HEK293 (cell line): ENCODE measurements around the gene ARMH4.

Experiments
- CTCF ChIA-PET: fragments of 350-600 bp; formaldehyde crosslinking; extraction: SDS; loops from one replicate; lab custom pipeline; 2021; ENCODE audit warnings: antibody characterized with exemption; lab: Yijun Ruan, JAX
- POLR2A ChIA-PET: fragments of 300-600 bp; formaldehyde crosslinking; extraction: SDS; loops from one replicate; lab custom pipeline; 2020; ENCODE audit warnings: antibody characterized with exemption, inconsistent platforms; lab: Yijun Ruan, JAX
- H3K27ac ChIP-seq: fragments of 200-500 bp; sonication (Bioruptor generic); 2 replicates; pipeline ENCODE4 v1.5.1; 2014; ENCODE audit warnings: low read depth, low read length, control low read depth, inconsistent platforms; ENCODE audit errors: extremely low read depth
- H3K36me3 ChIP-seq, 2 experiments: fragments of 200-500 bp in 1 of 2; sonication (Bioruptor generic) in 1 of 2; 1 replicate in 1 of 2; 2 replicates in 1 of 2; pipeline ENCODE4 v1.5.1; 2014 to 2017; ENCODE audit warnings: inconsistent platforms in 2 of 2, low read length in 2 of 2; ENCODE audit not compliant: control insufficient read depth in 2 of 2, insufficient read depth in 1 of 2
- H3K4me1 ChIP-seq: fragments of 200-500 bp; sonication (Bioruptor generic); 2 replicates; pipeline ENCODE4 v1.5.1; 2014; ENCODE audit warnings: mild to moderate bottlenecking, low read length, inconsistent platforms; ENCODE audit not compliant: control insufficient read depth, insufficient read depth
- H3K4me3 ChIP-seq: 2 replicates; pipeline ENCODE4 v1.5.1; 2011; ENCODE audit warnings: low read depth, mild to moderate bottlenecking, control low read depth, low read length, moderate library complexity
- H3K9me3 ChIP-seq: fragments of 200-500 bp; sonication (Bioruptor generic); 2 replicates; pipeline ENCODE4 v1.5.1; 2014; ENCODE audit warnings: low read depth, low read length, inconsistent platforms; ENCODE audit not compliant: control insufficient read depth, insufficient read depth
- BCL6B ChIP-seq: fragments of 450-650 bp; formaldehyde crosslinking; IDR thresholded peaks from 2 replicates; pipeline ENCODE4 v1.5.1; 2017; ENCODE audit warnings: missing biosample characterization, missing genetic modification characterization
- IKZF3 ChIP-seq: fragments of 450-650 bp; IDR thresholded peaks from 2 replicates; pipeline ENCODE4 v1.5.0; 2018; ENCODE audit warnings: missing biosample characterization, mild to moderate bottlenecking, missing genetic modification characterization, moderate library complexity
- KLF7 ChIP-seq: fragments of 450-650 bp; formaldehyde crosslinking; IDR thresholded peaks from 2 replicates; pipeline ENCODE4 v1.5.1; 2016; ENCODE audit warnings: missing biosample characterization, missing genetic modification characterization, borderline replicate concordance
- PRDM4 ChIP-seq: fragments of 450-650 bp; formaldehyde crosslinking; IDR thresholded peaks from 2 replicates; pipeline ENCODE4 v1.5.1; 2017; ENCODE audit warnings: missing biosample characterization, missing genetic modification characterization
- SCRT1 ChIP-seq: fragments of 450-650 bp; formaldehyde crosslinking; IDR thresholded peaks from 2 replicates; pipeline ENCODE4 v1.5.1; 2016; ENCODE audit warnings: missing biosample characterization, missing genetic modification characterization, borderline replicate concordance
- ZBTB1 ChIP-seq: fragments of 450-650 bp; formaldehyde crosslinking; IDR thresholded peaks from 2 replicates; pipeline ENCODE4 v1.5.1; 2016; ENCODE audit warnings: missing biosample characterization, missing genetic modification characterization
- ZNF112 ChIP-seq: fragments of 450-650 bp; formaldehyde crosslinking; IDR thresholded peaks from 2 replicates; pipeline ENCODE4 v1.5.0; 2017; ENCODE audit warnings: missing biosample characterization, missing genetic modification characterization
- ZNF175 ChIP-seq: fragments of 450-650 bp; formaldehyde crosslinking; IDR thresholded peaks from 2 replicates; pipeline ENCODE4 v1.5.1; 2016; ENCODE audit warnings: missing biosample characterization, missing genetic modification characterization
- ZNF302 ChIP-seq: fragments of 450-650 bp; formaldehyde crosslinking; IDR thresholded peaks from 2 replicates; pipeline ENCODE4 v1.5.1; 2016; ENCODE audit warnings: missing biosample characterization, missing genetic modification characterization, low read depth
- ZNF350 ChIP-seq: fragments of 450-650 bp; formaldehyde crosslinking; IDR thresholded peaks from 2 replicates; pipeline ENCODE4 v1.5.0; 2017; ENCODE audit warnings: missing biosample characterization, mild to moderate bottlenecking, missing genetic modification characterization
- ZNF362 ChIP-seq: fragments of 450-650 bp; formaldehyde crosslinking; IDR thresholded peaks from 2 replicates; pipeline ENCODE4 v1.5.1; 2016; ENCODE audit warnings: missing biosample characterization, missing genetic modification characterization
- ZNF366 ChIP-seq: fragments of 450-650 bp; formaldehyde crosslinking; conservative IDR thresholded peaks from 2 replicates; pipeline ENCODE4 v1.5.1; 2016; ENCODE audit warnings: missing biosample characterization, missing genetic modification characterization
- ZNF404 ChIP-seq: fragments of 450-650 bp; formaldehyde crosslinking; IDR thresholded peaks from 2 replicates; pipeline ENCODE4 v1.5.1; 2017; ENCODE audit warnings: missing biosample characterization, missing genetic modification characterization
- ZNF426 ChIP-seq: fragments of 450-650 bp; formaldehyde crosslinking; IDR thresholded peaks from 2 replicates; pipeline ENCODE4 v1.5.1; 2017; ENCODE audit warnings: missing biosample characterization, missing genetic modification characterization, mild to moderate bottlenecking, inconsistent platforms, moderate library complexity
- ZNF433 ChIP-seq: fragments of 450-650 bp; formaldehyde crosslinking; IDR thresholded peaks from 2 replicates; pipeline ENCODE4 v1.5.1; 2016; ENCODE audit warnings: missing biosample characterization, missing genetic modification characterization, low read depth
- ZNF510 ChIP-seq: fragments of 450-650 bp; formaldehyde crosslinking; IDR thresholded peaks from 2 replicates; pipeline ENCODE4 v1.5.1; 2018; ENCODE audit warnings: mild to moderate bottlenecking, missing genetic modification characterization, missing biosample characterization; ENCODE audit not compliant: insufficient replicate concordance
- ZNF529 ChIP-seq: fragments of 450-650 bp; formaldehyde crosslinking; IDR thresholded peaks from 2 replicates; pipeline ENCODE4 v1.5.1; 2017; ENCODE audit warnings: missing genetic modification characterization, missing biosample characterization; ENCODE audit not compliant: insufficient replicate concordance
- ZNF544 ChIP-seq: fragments of 450-650 bp; formaldehyde crosslinking; IDR thresholded peaks from 2 replicates; pipeline ENCODE4 v1.5.0; 2017; ENCODE audit warnings: missing biosample characterization, missing genetic modification characterization
- ZNF558 ChIP-seq: fragments of 450-650 bp; formaldehyde crosslinking; IDR thresholded peaks from 2 replicates; pipeline ENCODE4 v1.5.1; 2016; ENCODE audit warnings: missing biosample characterization, missing genetic modification characterization
- ZNF596 ChIP-seq: fragments of 450-650 bp; IDR thresholded peaks from 2 replicates; pipeline ENCODE4 v1.5.0; 2018; ENCODE audit warnings: missing biosample characterization, mild to moderate bottlenecking, missing genetic modification characterization, moderate library complexity
- ZNF610 ChIP-seq: fragments of 450-650 bp; formaldehyde crosslinking; IDR thresholded peaks from 2 replicates; pipeline ENCODE4 v1.5.1; 2016; ENCODE audit warnings: missing biosample characterization, missing genetic modification characterization, borderline replicate concordance
- ZNF701 ChIP-seq: fragments of 450-650 bp; formaldehyde crosslinking; IDR thresholded peaks from 2 replicates; pipeline ENCODE4 v1.5.1; 2016; ENCODE audit warnings: missing biosample characterization, missing genetic modification characterization
- ZNF785 ChIP-seq: fragments of 450-650 bp; formaldehyde crosslinking; IDR thresholded peaks from 2 replicates; pipeline ENCODE4 v1.5.1; 2016; ENCODE audit warnings: missing biosample characterization, missing genetic modification characterization
- ZNF791 ChIP-seq: fragments of 450-650 bp; formaldehyde crosslinking; IDR thresholded peaks from 2 replicates; pipeline ENCODE4 v1.5.1; 2016; ENCODE audit warnings: missing biosample characterization, missing genetic modification characterization
- ZSCAN16 ChIP-seq: fragments of 450-650 bp; formaldehyde crosslinking; IDR thresholded peaks from 2 replicates; pipeline ENCODE4 v1.5.1; 2016; ENCODE audit warnings: missing biosample characterization, missing genetic modification characterization
- ZSCAN30 ChIP-seq: fragments of 450-650 bp; IDR thresholded peaks from 2 replicates; pipeline ENCODE4 v1.5.1; 2018; ENCODE audit warnings: missing biosample characterization, mild to moderate bottlenecking, missing genetic modification characterization, moderate library complexity
- TF ChIP-seq, protein P1 (sequence below): fragments of 450-650 bp; formaldehyde crosslinking; IDR thresholded peaks from 2 replicates; pipeline ENCODE4 v1.5.1; 2016; ENCODE audit warnings: missing biosample characterization, missing genetic modification characterization
- TF ChIP-seq, protein P2 (sequence below): fragments of 450-650 bp; formaldehyde crosslinking; IDR thresholded peaks from 2 replicates; pipeline ENCODE4 v1.5.1; 2016; ENCODE audit warnings: missing biosample characterization, missing genetic modification characterization

The ARMH4 gene

DNA sequence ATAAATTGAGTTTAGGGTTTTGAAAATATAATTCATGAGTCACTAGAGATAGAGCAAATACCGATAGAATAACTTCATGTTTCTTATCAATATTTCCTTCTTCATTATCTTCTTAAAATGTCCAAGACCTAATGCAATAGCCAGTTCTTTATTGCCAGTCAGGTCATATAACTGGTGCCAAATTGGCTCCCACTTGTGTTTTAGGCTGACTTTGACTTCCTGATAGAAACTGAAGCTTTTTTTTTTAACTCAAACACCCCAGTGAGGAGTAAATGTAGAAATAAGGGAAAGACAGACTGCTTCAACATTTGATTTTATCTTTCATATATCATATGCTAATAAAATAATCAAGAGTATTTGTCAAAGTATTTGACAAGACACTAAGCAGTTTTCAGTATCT is 80.7 kb downstream of the ARMH4 start (continued):
- TF ChIP-seq ZNF529 (tag by site-specific recombination) (no peak), ZNF350 (no peak), ZNF701 (tag by site-specific recombination) (no peak), ZBTB1 (tag by site-specific recombination) (no peak), SCRT1 (tag by site-specific recombination) (no peak), ZNF433 (tag by site-specific recombination) (no peak), ZNF426 (tag by site-specific recombination) (no peak), ZNF596 (tag by site-specific recombination) (no peak)

- ChIA-PET POLR2A (no interaction called here), CTCF (interaction anchor here (0.6 to 0.7 kb wide), 2 partner anchors 38 to 581 kb away, joined by 3 read pairs; no protein-coding TSS in a partner anchor)
- Histone ChIP-seq H3K4me1 (no peaks in the 10 kb centered on the region), H3K9me3 (no peaks in the 10 kb centered on the region), H3K27ac (no peak overlapping the region), H3K36me3 (no peaks in the 10 kb centered on the region), H3K4me3 (no peak overlapping the region)
- TF ChIP-seq, protein P1, sequence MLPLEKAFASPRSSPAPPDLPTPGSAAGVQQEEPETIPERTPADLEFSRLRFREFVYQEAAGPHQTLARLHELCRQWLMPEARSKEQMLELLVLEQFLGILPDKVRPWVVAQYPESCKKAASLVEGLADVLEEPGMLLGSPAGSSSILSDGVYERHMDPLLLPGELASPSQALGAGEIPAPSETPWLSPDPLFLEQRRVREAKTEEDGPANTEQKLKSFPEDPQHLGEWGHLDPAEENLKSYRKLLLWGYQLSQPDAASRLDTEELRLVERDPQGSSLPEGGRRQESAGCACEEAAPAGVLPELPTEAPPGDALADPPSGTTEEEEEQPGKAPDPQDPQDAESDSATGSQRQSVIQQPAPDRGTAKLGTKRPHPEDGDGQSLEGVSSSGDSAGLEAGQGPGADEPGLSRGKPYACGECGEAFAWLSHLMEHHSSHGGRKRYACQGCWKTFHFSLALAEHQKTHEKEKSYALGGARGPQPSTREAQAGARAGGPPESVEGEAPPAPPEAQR (tag by site-specific recombination), result no peak
- TF ChIP-seq ZNF558 (no peak), ZNF610 (no peak), ZNF302 (no peak)
Measured at GRCh38 chr14:58068306-58068705, 83.7 kb downstream of the ARMH4 start.

GRCh38 chr14:58066115-58066514 is 85.9 kb downstream of the ARMH4 start:
- POLR2A ChIA-PET, result no interaction called here

DNA sequence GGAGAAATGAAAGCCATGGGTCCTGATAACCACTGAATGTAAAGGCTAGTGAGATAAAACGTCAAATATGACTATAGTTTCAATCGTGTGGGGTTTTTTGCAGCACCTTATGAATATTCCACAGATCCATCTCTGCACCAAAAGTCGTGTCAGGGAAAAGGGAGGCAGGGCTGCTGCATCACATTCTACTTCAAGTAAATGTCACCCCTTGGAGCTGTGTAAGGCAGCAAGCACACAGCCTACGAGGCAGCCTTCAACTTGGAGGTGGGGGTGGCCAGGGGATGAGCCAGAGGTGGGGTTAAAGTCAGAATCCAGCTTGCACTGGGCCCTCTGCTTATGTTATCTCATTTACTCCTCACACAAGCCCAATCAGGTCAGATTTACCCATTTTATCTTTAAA is 90.4 kb downstream of the ARMH4 start:
- no peak overlapping the region for H3K4me3 ChIP-seq
- H3K27ac ChIP-seq, result no peak overlapping the region
- no peaks in the 10 kb centered on the region for H3K36me3 ChIP-seq
- POLR2A ChIA-PET, result no interaction called here
- H3K9me3 ChIP-seq, result no peaks in the 10 kb centered on the region
- CTCF ChIA-PET, result interaction anchor here (1.3 kb wide), 1 partner anchor 11 kb away, joined by 7 read pairs; no protein-coding TSS in a partner anchor
- H3K4me1 ChIP-seq, result no peaks in the 10 kb centered on the region
- no peak for TF ChIP-seq ZNF362 (tag by site-specific recombination)
- TF ChIP-seq IKZF3 (tag by site-specific recombination), result no peak
- TF ChIP-seq ZNF529 (tag by site-specific recombination), result no peak
- TF ChIP-seq ZNF785, result no peak
- TF ChIP-seq PRDM4 (tag by site-specific recombination), result no peak
- no peak for TF ChIP-seq ZNF404 (tag by site-specific recombination)
- no peak for TF ChIP-seq KLF7
- no peak for TF ChIP-seq ZNF544
- TF ChIP-seq BCL6B, result no peak

More at GRCh38 chr14:58066115-58066514, 85.9 kb downstream of the ARMH4 start:
- Histone ChIP-seq H3K9me3 (no peaks in the 10 kb centered on the region), H3K27ac (no peak overlapping the region), H3K4me3 (no peak overlapping the region), H3K36me3 (no peaks in the 10 kb centered on the region), H3K4me1 (no peaks in the 10 kb centered on the region)
- TF ChIP-seq ZSCAN16 (tag by site-specific recombination) (no peak), ZNF791 (no peak), ZNF366 (tag by site-specific recombination) (no peak), ZNF112 (tag by site-specific recombination) (no peak), ZNF510 (tag by site-specific recombination) (no peak), ZSCAN30 (tag by site-specific recombination) (no peak), ZNF175 (tag by site-specific recombination) (no peak)
- TF ChIP-seq, protein P2, sequence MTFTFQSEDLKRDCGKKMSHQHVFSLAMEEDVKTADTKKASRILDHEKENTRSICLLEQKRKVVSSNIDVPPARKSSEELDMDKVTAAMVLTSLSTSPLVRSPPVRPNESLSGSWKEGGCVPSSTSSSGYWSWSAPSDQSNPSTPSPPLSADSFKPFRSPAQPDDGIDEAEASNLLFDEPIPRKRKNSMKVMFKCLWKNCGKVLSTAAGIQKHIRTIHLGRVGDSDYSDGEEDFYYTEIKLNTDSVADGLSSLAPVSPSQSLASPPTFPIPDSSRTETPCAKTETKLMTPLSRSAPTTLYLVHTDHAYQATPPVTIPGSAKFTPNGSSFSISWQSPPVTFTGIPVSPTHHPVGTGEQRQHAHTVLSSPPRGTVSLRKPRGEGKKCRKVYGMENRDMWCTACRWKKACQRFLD (tag by site-specific recombination), result no peak
- CTCF ChIA-PET, result interaction anchor here (0.8 kb wide), 1 partner anchor 163 kb away, joined by 3 read pairs; no protein-coding TSS in a partner anchor
